ENCODE measurements around the gene CBL. TPM values are rescaled to one million over a fixed set of nuclear protein-coding genes. Genes with fewer than 3 reads are reported as not detected.

The CBL gene
- total RNA-seq, 1 donor = 9.0 TPM

DNA sequence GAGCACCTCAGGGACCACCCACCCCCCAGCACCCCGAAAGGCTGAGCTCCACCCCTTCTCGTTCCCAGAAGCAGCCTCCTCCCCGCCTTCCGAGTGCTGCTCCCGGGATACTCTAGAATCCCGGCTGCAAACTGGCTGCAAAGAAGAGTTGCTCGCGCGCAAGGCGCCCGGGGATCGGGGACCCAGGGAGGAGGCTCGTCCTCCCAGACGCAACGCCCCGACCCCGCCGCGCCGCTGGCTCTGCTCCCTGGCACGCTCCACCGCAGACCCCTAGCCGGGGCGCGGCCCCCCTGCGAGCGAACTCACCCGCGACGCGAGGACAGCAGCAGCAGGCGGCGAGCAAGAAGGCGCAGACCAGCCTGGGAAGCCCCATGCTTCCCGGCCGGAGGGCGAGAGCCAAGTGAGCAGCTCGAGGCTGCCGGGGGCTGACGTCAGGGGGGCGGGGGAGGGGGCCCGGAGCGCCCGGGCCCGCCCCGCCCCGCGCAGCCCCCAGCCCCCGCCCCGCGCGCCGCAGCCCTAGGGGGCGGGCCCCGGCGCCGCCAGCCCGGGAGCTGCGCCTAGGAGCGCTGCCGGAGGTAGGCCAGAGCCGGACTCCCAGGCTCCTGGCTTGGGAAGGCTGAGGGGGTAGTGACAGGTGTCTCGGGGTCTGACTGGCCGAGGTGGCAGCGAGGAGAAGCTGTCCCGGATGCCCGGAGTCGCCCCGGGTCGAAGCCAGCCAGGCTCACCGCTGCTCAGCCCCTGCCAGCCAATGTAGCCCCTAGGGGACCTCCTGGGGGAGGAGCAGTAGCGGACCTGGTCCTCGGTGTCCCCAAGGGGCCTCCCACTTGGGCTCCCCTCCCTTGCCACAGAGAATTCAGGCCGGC lies 110.8 kb downstream of the CBL start, which contains the start of gene MCAM:
TSS of gene MCAM (minus strand) at position 402 of the 863 bp plus-strand sequence. CDS start at position 373, 29 bp downstream.
- Histone ChIP-seq H3K4me2 (ENCODE audit: insufficient read depth, low read length) (peak within 1 kb of the TSS; percentile 89), H3K36me3 (ENCODE audit: insufficient read depth, low read length) (peaks cover 5% of the 10 kb centered on the region), H3K4me3 (ENCODE audit: insufficient read depth, low read length) (peak within 1 kb of the TSS; percentile 74), H3K79me2 (ENCODE audit: insufficient read depth, low read length) (no peaks in the 10 kb centered on the region), H3K27me3 (ENCODE audit: insufficient read depth, low read length) (no peaks in the 10 kb centered on the region), H3K27ac (ENCODE audit: low read depth, low read length) (peak within 1 kb of the TSS; percentile 92), H3K9me3 (ENCODE audit: low read depth, low read length) (no peaks in the 10 kb centered on the region), H4K20me1 (ENCODE audit: insufficient read depth, low read length) (no peaks in the 10 kb centered on the region), H2AFZ (ENCODE audit: low read length) (peak within 1 kb of the TSS; percentile 72), H3K4me1 (ENCODE audit: insufficient read depth, low read length) (peaks cover 50% of the 10 kb centered on the region)
- TF ChIP-seq, protein P1, sequence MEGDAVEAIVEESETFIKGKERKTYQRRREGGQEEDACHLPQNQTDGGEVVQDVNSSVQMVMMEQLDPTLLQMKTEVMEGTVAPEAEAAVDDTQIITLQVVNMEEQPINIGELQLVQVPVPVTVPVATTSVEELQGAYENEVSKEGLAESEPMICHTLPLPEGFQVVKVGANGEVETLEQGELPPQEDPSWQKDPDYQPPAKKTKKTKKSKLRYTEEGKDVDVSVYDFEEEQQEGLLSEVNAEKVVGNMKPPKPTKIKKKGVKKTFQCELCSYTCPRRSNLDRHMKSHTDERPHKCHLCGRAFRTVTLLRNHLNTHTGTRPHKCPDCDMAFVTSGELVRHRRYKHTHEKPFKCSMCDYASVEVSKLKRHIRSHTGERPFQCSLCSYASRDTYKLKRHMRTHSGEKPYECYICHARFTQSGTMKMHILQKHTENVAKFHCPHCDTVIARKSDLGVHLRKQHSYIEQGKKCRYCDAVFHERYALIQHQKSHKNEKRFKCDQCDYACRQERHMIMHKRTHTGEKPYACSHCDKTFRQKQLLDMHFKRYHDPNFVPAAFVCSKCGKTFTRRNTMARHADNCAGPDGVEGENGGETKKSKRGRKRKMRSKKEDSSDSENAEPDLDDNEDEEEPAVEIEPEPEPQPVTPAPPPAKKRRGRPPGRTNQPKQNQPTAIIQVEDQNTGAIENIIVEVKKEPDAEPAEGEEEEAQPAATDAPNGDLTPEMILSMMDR (IDR thresholded peaks at IDR 0.05; ENCODE audit: extremely low read depth, low read depth, low read length) = no peak
- peak; percentile 95 for DNase-seq (ENCODE audit: insufficient read length, low spot score, missing footprints)

DNA sequence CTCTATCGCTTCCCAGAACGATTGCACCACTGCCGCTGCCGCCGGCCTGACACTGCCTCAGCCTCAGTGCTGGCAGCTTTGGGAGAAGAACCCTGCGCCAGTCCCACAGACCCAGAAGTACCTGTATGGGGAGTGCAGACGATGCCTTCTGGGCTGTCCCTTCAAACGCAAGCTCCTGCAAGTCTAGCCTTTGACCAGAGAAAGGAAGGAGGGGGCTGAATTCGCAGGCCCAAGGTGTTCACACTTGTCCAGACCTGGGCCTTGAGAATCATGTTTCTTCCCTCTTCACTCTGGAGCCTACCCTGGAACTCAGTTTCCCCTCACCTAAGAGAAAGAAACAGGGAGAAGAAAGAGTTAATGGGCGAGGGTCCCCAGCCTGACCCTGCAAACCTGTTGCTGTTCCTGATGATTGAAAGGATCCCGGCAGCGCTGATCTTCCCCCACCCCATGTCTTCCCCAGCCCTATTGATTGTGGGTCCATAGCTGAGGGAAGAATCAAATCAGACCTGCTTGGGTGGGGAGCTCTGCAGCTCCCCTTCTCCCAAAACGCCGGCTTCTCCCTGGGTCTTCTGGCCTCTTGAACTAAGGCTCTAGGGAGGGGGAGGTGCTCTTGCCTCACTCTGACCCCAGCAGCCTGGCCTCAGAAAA lies 111.6 kb downstream of the CBL start:
- H3K9me3 ChIP-seq (ENCODE audit: low read depth, low read length) = no peaks in the 10 kb centered on the region
- peaks cover 56% of the 10 kb centered on the region for H3K4me1 ChIP-seq (ENCODE audit: insufficient read depth, low read length)
- DNase-seq (ENCODE audit: insufficient read length, low spot score, missing footprints) = peak; percentile 82
- peak overlapping the region; percentile 54 for H3K4me2 ChIP-seq (ENCODE audit: insufficient read depth, low read length)
- H3K4me3 ChIP-seq (ENCODE audit: insufficient read depth, low read length) = peak overlapping the region; percentile 38
- H2AFZ ChIP-seq (ENCODE audit: low read length) = peak overlapping the region; percentile 35
- peak overlapping the region; percentile 92 for H3K27ac ChIP-seq (ENCODE audit: low read depth, low read length)
- TF ChIP-seq, protein P1 (IDR thresholded peaks at IDR 0.05; ENCODE audit: extremely low read depth, low read depth, low read length) = no peak
- H3K79me2 ChIP-seq (ENCODE audit: insufficient read depth, low read length) = no peaks in the 10 kb centered on the region
- no peaks in the 10 kb centered on the region for H4K20me1 ChIP-seq (ENCODE audit: insufficient read depth, low read length)
- no peaks in the 10 kb centered on the region for H3K27me3 ChIP-seq (ENCODE audit: insufficient read depth, low read length)
- H3K36me3 ChIP-seq (ENCODE audit: insufficient read depth, low read length) = peaks cover 5% of the 10 kb centered on the region

DNA sequence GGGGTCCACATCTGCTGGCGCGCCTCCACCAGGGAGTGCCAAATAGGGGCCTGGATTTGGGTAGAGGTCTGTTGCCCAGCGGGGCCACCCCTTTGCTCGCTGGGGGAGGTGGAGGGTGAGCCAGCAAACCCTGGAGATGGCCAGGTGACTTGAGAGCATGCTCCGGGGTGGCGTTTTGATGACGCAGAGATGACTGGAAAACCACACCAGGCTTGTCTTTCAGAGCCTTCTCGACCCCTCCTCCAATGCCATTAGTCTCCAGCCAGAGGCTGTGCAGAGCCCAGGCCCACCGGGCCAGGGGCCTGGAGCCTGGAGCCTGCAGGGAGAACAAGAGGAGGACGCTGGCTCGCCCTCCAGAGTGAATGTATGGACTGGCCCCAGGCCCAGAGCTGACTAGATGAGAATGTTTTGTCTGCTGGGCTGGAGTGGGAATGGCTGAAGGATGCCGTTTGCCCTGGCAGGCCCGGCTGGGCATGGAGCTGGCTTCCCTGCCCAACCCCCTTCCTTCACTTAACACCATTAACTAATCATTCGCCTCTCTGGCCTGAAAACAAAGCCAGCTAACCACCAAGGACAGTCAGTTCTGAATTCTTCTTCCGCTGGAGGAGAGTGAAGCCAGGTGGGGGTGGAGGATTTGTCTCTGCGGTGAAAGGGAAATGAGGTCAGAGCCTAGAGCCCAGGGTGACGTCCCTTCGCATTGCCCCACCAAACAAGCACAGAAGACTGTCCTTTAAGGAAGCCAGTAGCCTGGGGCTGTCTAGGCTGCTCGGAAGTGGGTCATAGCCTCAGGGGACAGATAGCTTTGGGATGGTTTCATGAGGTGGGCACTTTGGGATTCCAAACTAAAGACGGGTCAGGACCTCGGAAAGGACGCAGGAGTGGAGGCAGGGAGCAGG lies 112.3 kb downstream of the CBL start:
- Histone ChIP-seq H3K4me2 (ENCODE audit: insufficient read depth, low read length) (peak overlapping the region; percentile 66), H3K4me1 (ENCODE audit: insufficient read depth, low read length) (peaks cover 56% of the 10 kb centered on the region)
- DNase-seq (ENCODE audit: insufficient read length, low spot score, missing footprints) = peak; percentile 99

More for the DNA sequence above, 112.3 kb downstream of the CBL start:
- TF ChIP-seq, protein P1 (IDR thresholded peaks at IDR 0.05; ENCODE audit: extremely low read depth, low read depth, low read length) = no peak
- no peaks in the 10 kb centered on the region for H3K9me3 ChIP-seq (ENCODE audit: low read depth, low read length)
- H3K27ac ChIP-seq (ENCODE audit: low read depth, low read length) = peak overlapping the region; percentile 92
- no peaks in the 10 kb centered on the region for H3K79me2 ChIP-seq (ENCODE audit: insufficient read depth, low read length)
- no peaks in the 10 kb centered on the region for H3K27me3 ChIP-seq (ENCODE audit: insufficient read depth, low read length)
- no peaks in the 10 kb centered on the region for H4K20me1 ChIP-seq (ENCODE audit: insufficient read depth, low read length)
- peak overlapping the region; percentile 90 for H2AFZ ChIP-seq (ENCODE audit: low read length)
- H3K4me3 ChIP-seq (ENCODE audit: insufficient read depth, low read length) = peak overlapping the region; percentile 20
- peaks cover 5% of the 10 kb centered on the region for H3K36me3 ChIP-seq (ENCODE audit: insufficient read depth, low read length)

All from osteoblast (primary cell).